Right lobe of liver (tissue), 4 donors: ENCODE data around the gene KRT35.

Source experiments
- CTCF ChIP-seq, 4 donors: fragments of 200-600 bp in 3 of 4; fragments of 450-650 bp in 1 of 4; IDR thresholded peaks; one replicate each; pipeline versions ENCODE4 v1.5.1 to v1.8.0; 2016 to 2022; ENCODE audit warnings: antibody characterized with exemption in 4 of 4, mild to moderate bottlenecking in 2 of 4
- POLR2A ChIP-seq: fragments of 450-650 bp; IDR thresholded peaks from one replicate; pipeline ENCODE4 v1.6.1; 2017; ENCODE audit warnings: antibody characterized with exemption, mild to moderate bottlenecking
- donor health status: DM: no; HTN: no; CAD: no.
- donor health status: DM: no; HTN: no; CAD: no.
- donor health status: DM: no; HTN: yes; CAD: no.

DNA sequence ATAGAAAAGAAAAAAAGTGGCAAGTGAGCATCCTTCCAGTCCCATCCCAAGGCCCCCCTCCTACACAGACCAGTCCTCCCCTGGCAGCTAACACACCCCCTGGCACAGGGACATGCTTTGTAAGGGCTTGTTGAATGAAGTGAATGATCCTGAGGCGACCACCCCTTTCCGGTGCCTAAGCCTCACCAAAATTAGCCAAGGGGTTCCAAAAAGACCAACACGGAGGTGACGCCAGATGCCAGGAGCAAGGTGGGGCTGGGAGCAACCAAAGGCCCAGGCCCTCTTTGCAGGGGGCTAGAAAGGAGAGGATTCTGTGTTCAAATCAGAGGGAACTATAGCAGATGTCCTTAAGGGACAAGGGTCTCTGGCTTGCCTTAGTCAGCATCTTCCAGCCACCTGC lies 5.5 kb downstream of the KRT35 start:
- TF ChIP-seq CTCF (IDR thresholded peaks at IDR 0.05) (no peak), POLR2A (no peak)
